ENCODE measurements around the gene STXBP3.

DNA sequence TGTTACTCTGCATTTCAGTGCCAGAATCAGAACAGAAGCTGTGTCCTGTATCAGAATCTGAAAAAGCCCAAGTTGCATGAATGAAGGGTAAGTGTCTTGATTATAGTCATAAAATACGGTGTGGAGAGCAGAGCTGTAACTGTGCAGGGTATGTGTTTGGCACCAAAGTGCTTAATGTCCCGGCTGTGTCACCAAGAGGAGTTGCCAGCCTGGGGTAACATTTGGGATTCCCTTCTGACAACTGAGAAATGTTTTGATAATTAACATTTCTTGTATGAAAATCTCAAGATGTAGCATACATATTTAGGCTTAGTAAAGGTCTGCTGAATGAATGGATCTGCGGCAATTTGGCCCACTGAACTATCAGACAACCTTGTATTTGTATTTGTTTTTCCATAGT is 77.2 kb downstream of the STXBP3 start:
- TF ChIP-seq, protein P1, sequence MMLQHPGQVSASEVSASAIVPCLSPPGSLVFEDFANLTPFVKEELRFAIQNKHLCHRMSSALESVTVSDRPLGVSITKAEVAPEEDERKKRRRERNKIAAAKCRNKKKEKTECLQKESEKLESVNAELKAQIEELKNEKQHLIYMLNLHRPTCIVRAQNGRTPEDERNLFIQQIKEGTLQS (IDR thresholded peaks at IDR 0.05) = no peak
- TF ChIP-seq, protein P1 (CRISPR knock-in tag; conservative IDR thresholded peaks at IDR 0.05) = no peak
- no peak for TF ChIP-seq EZH2 (IDR thresholded peaks at IDR 0.05; ENCODE audit: borderline replicate concordance, low read depth, low read length)
- TF ChIP-seq, protein P2, sequence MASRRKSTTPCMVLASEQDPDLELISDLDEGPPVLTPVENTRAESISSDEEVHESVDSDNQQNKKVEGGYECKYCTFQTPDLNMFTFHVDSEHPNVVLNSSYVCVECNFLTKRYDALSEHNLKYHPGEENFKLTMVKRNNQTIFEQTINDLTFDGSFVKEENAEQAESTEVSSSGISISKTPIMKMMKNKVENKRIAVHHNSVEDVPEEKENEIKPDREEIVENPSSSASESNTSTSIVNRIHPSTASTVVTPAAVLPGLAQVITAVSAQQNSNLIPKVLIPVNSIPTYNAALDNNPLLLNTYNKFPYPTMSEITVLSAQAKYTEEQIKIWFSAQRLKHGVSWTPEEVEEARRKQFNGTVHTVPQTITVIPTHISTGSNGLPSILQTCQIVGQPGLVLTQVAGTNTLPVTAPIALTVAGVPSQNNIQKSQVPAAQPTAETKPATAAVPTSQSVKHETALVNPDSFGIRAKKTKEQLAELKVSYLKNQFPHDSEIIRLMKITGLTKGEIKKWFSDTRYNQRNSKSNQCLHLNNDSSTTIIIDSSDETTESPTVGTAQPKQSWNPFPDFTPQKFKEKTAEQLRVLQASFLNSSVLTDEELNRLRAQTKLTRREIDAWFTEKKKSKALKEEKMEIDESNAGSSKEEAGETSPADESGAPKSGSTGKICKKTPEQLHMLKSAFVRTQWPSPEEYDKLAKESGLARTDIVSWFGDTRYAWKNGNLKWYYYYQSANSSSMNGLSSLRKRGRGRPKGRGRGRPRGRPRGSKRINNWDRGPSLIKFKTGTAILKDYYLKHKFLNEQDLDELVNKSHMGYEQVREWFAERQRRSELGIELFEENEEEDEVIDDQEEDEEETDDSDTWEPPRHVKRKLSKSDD (conservative IDR thresholded peaks at IDR 0.05; ENCODE audit: low read length) = no peak
- no peak for TF ChIP-seq PCBP1 (IDR thresholded peaks at IDR 0.05; ENCODE audit: low read depth, low read length, poor library complexity, severe bottlenecking)
- no peak for TF ChIP-seq DNMT1 (IDR thresholded peaks at IDR 0.05)
- TF ChIP-seq ZNF239 (CRISPR knock-in tag; IDR thresholded peaks at IDR 0.05) = no peak
- TF ChIP-seq, protein P3, sequence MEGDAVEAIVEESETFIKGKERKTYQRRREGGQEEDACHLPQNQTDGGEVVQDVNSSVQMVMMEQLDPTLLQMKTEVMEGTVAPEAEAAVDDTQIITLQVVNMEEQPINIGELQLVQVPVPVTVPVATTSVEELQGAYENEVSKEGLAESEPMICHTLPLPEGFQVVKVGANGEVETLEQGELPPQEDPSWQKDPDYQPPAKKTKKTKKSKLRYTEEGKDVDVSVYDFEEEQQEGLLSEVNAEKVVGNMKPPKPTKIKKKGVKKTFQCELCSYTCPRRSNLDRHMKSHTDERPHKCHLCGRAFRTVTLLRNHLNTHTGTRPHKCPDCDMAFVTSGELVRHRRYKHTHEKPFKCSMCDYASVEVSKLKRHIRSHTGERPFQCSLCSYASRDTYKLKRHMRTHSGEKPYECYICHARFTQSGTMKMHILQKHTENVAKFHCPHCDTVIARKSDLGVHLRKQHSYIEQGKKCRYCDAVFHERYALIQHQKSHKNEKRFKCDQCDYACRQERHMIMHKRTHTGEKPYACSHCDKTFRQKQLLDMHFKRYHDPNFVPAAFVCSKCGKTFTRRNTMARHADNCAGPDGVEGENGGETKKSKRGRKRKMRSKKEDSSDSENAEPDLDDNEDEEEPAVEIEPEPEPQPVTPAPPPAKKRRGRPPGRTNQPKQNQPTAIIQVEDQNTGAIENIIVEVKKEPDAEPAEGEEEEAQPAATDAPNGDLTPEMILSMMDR (IDR thresholded peaks at IDR 0.05 in 2 of 3, conservative IDR thresholded peaks at IDR 0.05 in 1 of 3; ENCODE audit: insufficient read depth in 2 of 3, low read depth in 1 of 3, low read length in 3 of 3) = no peak
- TF ChIP-seq POLR2A (conservative IDR thresholded peaks at IDR 0.05) = no peak
- TF ChIP-seq, protein P4, sequence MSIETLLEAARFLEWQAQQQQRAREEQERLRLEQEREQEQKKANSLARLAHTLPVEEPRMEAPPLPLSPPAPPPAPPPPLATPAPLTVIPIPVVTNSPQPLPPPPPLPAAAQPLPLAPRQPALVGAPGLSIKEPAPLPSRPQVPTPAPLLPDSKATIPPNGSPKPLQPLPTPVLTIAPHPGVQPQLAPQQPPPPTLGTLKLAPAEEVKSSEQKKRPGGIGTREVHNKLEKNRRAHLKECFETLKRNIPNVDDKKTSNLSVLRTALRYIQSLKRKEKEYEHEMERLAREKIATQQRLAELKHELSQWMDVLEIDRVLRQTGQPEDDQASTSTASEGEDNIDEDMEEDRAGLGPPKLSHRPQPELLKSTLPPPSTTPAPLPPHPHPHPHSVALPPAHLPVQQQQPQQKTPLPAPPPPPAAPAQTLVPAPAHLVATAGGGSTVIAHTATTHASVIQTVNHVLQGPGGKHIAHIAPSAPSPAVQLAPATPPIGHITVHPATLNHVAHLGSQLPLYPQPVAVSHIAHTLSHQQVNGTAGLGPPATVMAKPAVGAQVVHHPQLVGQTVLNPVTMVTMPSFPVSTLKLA (conservative IDR thresholded peaks at IDR 0.05) = no peak
- no peak for TF ChIP-seq ZNF444 (CRISPR knock-in tag; IDR thresholded peaks at IDR 0.05)
- TF ChIP-seq, protein P5, sequence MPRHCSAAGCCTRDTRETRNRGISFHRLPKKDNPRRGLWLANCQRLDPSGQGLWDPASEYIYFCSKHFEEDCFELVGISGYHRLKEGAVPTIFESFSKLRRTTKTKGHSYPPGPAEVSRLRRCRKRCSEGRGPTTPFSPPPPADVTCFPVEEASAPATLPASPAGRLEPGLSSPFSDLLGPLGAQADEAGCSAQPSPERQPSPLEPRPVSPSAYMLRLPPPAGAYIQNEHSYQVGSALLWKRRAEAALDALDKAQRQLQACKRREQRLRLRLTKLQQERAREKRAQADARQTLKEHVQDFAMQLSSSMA (CRISPR knock-in tag; IDR thresholded peaks at IDR 0.05) = no peak
- no peak for TF ChIP-seq E2F3 (CRISPR knock-in tag; IDR thresholded peaks at IDR 0.05)
